GM18502 (cell line): ENCODE measurements around the gene ADGRE3.
"Not testable (repeated sequence)": the region's sequence is repeated elsewhere in the genome, so short reads cannot be mapped to it uniquely, and the experiment has no call there.

Source experiments
- ATAC-seq: cut with Tn5 transposase; IDR thresholded peaks from one replicate; pipeline ENCODE4 v1.9.1; 2021; ENCODE audit warnings: mild to moderate bottlenecking; ENCODE audit not compliant: unreplicated experiment, poor library complexity

Gene ADGRE3

DNA sequence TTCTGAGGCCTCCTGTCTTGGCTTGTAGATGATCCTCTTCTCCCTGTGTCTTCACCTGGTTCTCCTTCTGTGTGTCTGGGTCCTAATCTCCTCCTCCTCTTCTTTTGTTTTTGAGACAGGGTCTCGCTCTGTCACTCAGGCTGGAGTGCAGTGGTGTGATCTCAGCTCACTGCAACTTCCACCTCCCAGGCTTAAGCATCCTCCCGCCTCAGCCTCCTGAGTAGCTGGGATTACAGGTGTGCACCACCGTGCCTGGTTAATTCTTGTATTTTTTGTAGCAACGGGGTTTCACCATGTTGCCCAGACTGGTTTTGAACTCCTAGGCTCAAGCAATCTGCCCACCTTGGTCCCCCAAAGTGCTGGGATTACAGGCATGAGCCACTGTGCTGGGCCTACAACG is 62.4 kb downstream of the ADGRE3 start:
- ATAC-seq: not testable (repeated sequence)

GRCh38 chr19:14611051-14611450 is 63.6 kb downstream of the ADGRE3 start:
- ATAC-seq: no peak

GRCh38 chr19:14606627-14607026 is 68.0 kb downstream of the ADGRE3 start:
- no peak for ATAC-seq

- peak; percentile 84 for ATAC-seq
These were observed 70.7 kb downstream of the ADGRE3 start for GRCh38 chr19:14603990-14604387.

- ATAC-seq: no peak
These were observed 75.0 kb downstream of the ADGRE3 start for GRCh38 chr19:14599548-14600147.

DNA sequence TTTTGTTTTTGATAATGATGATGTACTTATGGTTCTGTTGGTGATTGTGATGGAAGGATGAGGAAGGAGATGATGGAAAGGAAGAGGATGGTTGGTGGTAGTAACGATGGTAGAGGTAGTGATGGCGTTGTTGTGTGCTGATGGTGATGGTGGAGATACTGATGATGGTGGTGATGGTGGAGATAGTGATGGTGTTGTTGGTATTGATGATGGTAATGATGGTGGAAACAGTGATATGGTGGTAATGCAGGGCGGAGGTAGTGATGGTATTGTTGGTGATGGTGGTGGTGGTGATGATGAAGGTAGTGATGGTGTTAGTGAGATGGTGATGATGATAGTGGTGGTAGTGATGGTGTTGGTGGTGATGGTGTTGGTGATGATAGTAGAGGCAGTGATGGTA is 79.1 kb downstream of the ADGRE3 start:
- ATAC-seq: no peak

- ATAC-seq: not testable (repeated sequence)
These were observed 85.2 kb downstream of the ADGRE3 start for GRCh38 chr19:14589433-14589832.

DNA sequence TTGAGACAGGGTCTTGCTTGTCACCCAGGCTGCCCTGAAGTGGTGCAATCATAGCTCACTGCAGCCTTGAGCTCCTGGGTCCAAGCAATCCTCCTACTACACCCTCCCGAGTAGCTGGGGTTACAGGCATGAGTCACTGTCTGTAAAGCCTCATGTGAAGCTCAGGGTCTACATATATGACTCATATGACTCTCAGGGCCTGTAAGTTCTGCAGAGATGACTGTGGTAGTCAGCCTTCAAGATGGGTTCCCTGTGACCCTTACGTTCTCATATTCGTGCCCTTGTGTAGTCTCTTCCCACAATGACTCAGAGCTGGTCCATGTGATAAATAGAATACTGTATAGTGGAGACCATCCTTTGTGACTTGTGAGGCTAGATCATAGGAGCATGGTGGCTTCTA is 89.5 kb downstream of the ADGRE3 start:
- peak; percentile 79 for ATAC-seq

DNA sequence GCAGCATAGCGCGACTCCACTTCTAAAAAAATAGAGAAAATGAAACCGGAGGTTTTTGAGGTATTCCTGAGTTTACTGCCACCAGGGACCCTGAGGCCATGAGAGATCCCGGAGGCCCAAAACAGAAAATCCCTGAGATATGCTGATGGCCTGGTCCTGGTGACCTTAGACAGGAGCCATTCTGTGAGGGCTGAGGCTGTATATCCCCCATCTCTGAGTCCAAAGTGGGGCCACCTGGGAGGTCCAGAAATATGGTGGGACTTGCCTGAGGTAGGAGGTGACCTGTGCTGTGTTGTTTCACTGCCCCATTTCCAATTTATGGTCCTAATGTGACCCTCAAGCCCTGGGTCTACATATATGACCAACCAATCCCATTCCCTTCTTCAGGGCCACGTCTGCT is 90.3 kb downstream of the ADGRE3 start:
- ATAC-seq: not testable (repeated sequence)

GRCh38 chr19:14582894-14583340 is 91.7 kb downstream of the ADGRE3 start, which contains the start of gene CLEC17A:
TSS of gene CLEC17A (plus strand) at chr19:14583084. CDS start at chr19:14583161, 77 bp downstream.
- ATAC-seq: peak; percentile 26

DNA sequence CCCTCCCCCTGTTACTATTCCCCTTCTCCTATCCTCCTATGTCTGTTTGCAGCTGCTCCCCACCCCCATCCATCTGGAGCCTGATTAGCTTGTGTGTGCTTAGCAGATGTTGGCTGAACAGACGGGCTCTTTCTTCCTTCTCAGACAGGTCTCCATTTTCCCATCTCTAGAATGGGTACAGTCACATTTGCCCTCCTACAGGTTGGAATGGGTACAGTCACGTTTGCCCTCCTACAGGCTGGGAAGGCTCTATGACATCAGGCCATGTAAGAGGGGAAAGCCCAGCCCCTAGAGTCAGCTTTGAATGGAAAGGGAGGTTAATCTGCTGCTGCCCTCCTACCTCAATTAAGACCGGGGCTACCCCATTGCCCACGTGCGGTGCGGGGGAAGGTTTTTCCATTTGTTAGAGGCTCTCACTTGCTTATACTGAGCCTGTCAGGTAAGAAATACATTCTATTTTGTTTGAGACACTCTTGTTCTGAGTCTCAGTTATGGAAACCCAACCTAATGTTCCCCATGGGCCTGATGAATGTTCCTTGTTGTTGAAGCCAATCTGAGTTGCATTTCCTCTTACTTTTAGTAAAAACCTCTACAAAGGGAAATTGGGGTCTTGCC is 93.9 kb downstream of the ADGRE3 start:
- ATAC-seq: no peak

DNA sequence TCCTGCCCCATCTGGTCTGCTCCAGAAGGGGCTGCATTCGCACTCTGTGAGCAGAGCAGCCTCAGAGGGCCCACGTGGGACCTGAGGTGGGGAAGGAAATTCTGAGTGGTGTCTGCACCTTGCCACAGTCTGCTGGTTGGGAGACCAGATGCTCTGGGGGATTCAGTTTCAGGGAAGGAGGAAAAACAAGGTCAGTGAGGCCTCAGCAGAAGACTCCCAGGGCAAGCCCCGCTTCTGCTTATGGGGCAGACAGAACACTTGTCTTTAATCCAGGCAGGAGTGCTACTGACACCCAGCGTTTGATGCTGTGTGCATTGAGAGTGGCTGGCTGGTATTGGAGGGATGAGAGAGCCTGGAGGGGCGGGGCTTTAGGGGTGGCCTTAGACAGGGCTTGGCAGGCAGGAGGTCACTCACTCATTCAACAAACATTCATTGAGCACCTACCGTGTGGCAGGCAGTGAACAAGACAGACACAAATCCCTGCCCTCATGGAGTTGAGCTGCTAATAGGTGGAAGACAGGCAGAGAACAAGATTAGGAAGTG is 96.7 kb downstream of the ADGRE3 start:
- peak; percentile 33 for ATAC-seq

- ATAC-seq: no peak
These were observed 97.4 kb downstream of the ADGRE3 start for GRCh38 chr19:14577264-14577663.

DNA sequence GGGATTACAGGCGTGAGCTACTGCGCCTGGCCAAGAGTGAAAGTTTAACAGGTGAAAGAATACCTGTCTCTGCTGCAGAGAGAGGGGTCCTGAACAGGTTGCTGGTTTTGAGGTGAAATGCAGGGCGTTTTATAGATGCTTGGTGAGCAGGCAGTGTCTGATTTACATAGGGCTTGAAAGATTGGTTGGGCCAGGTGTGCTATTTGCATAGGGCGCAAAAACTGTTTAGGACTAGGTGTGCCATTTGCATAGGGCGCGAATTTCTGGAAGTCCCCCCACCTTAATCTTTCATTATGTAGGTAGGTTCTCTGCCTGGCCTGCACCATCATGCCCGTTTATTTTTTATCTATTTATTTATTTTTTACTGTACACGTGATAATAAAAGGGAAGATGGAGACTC is 98.3 kb downstream of the ADGRE3 start:
- ATAC-seq: no peak

DNA sequence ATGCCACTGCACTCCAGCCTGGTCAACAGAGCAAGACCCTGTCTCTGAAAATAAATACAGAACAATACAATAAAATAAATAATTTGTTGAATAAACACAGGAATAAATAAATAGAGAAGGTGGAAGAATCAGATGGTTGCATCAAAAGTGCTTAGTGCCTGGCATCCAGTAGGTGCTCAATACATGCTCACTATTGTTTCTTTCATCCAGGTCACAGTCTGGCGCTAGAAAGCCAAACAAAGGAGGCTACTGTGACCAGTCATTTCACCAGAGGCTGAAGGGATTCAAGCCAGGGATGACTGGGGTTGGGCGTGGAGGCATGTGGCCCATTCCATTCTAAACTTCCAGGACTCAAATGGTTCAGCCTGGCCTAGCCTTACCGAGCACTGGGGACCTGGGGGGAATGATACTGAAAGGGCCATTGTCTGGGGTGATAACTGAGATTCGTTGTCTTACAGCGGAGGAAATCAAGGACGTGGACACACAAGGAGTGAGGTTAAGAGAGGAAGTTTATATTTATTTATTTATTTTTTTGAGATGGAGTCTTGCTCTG is 99.1 kb downstream of the ADGRE3 start:
- ATAC-seq: no peak

DNA sequence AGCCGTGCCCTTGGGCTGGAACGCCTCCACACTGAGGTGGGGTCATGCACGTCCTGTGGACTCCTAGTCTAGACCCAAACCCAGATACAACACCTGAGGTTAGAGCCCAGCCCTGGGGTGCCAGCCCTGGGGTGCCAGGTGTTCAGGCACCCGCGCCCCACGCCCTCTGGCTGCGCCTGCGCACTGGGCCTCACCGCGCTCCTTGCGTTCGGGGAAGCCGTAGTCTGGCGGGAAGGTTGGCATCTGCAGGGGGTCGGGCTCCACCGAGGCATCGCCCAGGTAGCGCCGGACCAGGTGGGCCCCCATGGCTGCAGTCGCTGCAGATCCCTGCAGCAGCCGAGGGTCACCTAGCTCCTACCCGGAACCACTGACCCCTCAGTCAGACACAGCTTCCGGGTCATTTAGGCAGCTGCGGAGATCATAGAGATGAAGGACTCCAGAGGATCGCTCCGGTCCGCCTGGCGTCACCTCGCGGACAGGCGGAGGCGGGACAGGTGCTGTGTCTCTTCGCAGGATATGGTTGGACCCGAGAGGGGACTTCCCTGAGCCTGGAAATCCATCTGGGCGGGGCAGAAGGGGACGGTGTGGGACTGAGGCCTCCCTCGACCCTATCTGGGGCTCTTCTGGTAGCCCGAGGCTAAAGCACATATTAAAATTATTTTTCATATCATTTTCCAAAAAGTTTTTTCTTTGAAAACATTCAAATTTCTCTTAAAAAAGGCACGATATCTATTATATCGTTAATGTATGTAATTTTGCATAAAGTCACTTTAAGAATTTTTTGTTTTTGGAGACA is 102.8 kb downstream of the ADGRE3 start, which contains the start of gene NDUFB7:
NDUFB7 (minus strand) TSS at position 372 of the 796 bp plus-strand sequence; CDS start at position 306, 66 bp downstream.
- ATAC-seq: peak; percentile 72

GRCh38 chr19:14570864-14571527 is 103.6 kb downstream of the ADGRE3 start:
- ATAC-seq: no peak
